Heart right ventricle (tissue), 16 donors: Measurements from ENCODE around the gene PHF1. TPM values are rescaled to one million over a fixed set of nuclear protein-coding genes. Genes with fewer than 3 reads are reported as not detected.

Experiments used
- ATAC-seq, 8 donors: fragments of 200-7000 bp; cut with Tn5 transposase; one replicate each; pipeline ENCODE4 v1.9.1; 2020; ENCODE audit warnings: mild to moderate bottlenecking in 8 of 8, moderate library complexity in 8 of 8, moderate number of reproducible peaks in 1 of 8
- DNase-seq, 2 donors: peaks; one replicate each; pipeline ENCODE4 v3.0.0-alpha.2; 2020
- H3K27ac ChIP-seq, 10 donors: fragments of 200-600 bp; sonication (generic) in 2 of 10; one replicate each; pipeline versions ENCODE4 v1.5.0 to v1.8.0; 2020 to 2022; ENCODE audit warnings: mild to moderate bottlenecking in 3 of 10
- H3K27me3 ChIP-seq, 7 donors: fragments of 200-600 bp; one replicate each; pipeline ENCODE4 v1.8.0; 2021 to 2022; ENCODE audit warnings: mild to moderate bottlenecking in 2 of 7
- H3K36me3 ChIP-seq, 9 donors: fragments of 200-600 bp; sonication (generic) in 1 of 9; one replicate each; pipeline versions ENCODE4 v1.5.0 to v1.8.0; 2020 to 2022; ENCODE audit warnings: mild to moderate bottlenecking in 2 of 9
- H3K4me1 ChIP-seq, 9 donors: fragments of 200-600 bp; sonication (generic) in 1 of 9; one replicate each; pipeline versions ENCODE4 v1.5.0 to v1.8.0; 2020 to 2022; ENCODE audit warnings: mild to moderate bottlenecking in 4 of 9
- H3K4me3 ChIP-seq, 10 donors: fragments of 200-600 bp; sonication (generic) in 2 of 10; one replicate each; pipeline versions ENCODE4 v1.5.0 to v1.8.0; 2020 to 2022; ENCODE audit warnings: mild to moderate bottlenecking in 7 of 10, moderate library complexity in 2 of 10
- H3K9me3 ChIP-seq, 11 donors: fragments of 200-600 bp in 10 of 11; sonication (generic) in 2 of 11; one replicate each; pipeline versions ENCODE4 v1.5.0 to v1.8.0; 2013 to 2022; ENCODE audit warnings: mild to moderate bottlenecking in 2 of 11, control low read depth in 1 of 11, moderate library complexity in 1 of 11
- WGBS, 2 donors: extraction: QIAGEN DNeasy Blood & Tissue Kit; methylation state at CpG; one replicate each; pipeline ENCODE4 v1.1.7; 2013; ENCODE audit warnings: inconsistent platforms in 1 of 2; 5-methylcytosine and 5-hydroxymethylcytosine counted together
- intact Hi-C, 10 donors: fragments of 100-400 bp; cut with DNase I; formaldehyde crosslinking; loops; one replicate each; pipeline versions ENCODE4 v1.11.1 to v1.14.2; 2022
- polyA plus RNA-seq, 2 donors: library from polyadenylated mRNA; stranded (reverse); fragments of 200-250 nt; gene quantifications; one replicate each; pipeline ENCODE4 v1.2.3, GENCODE V29; 2013
- total RNA-seq, 10 donors: library from RNA; stranded (reverse); fragmentation: NEBNext Ultra II Directional in 3 of 10; extraction: Animal tissue kit (Norgen Biotek cat#: 25700) in 3 of 10; gene quantifications; one replicate each; pipeline versions ENCODE4 v1.2.1 to v1.2.4, GENCODE V29; 2021 to 2023
- TF ChIP-seq, protein P1 (sequence below), 9 donors: fragments of 200-600 bp; sonication (generic) in 2 of 9; IDR thresholded peaks; one replicate each; pipeline versions ENCODE4 v1.5.0 to v1.8.0; 2021 to 2022; ENCODE audit warnings: antibody characterized with exemption in 9 of 9, mild to moderate bottlenecking in 5 of 9, moderate library complexity in 1 of 9
- donor health status: Arrhythmogenic right ventricular cardiomyopathy.
- donor health status: ischemic (EF 13 %, LVEDD 7.1; RV severe dilation, severe dysfunction).
- donor health status: healthy with polysubstance abuse.
- donor health status: DM: no; HTN: yes; CAD: no.
- donor health status: DM: no; HTN: no; CAD: no.
- donor health status: ischemic (EF 25% LVEDD 6.9; RV normal size, moderate dysfunction).
- donor health status: ischemic (EF 25% LVEDD 5.7; RV mildly dilated, moderate dysfunction).
- donor health status: healthy.
- donor health status: DM: yes; HTN: yes; CAD: no.
- donor health status: Ischemic cardiomyopathy.
- donor health status: ischemic (EF 35%, LVEDD 5.7; RV mildly dilated, moderate dysfunction).
- donor health status: nonischemic (EF 11% LVEDD 7.7; RV severe dilation, severe dysfunction).
- donor health status: DM: yes; HTN: yes; CAD: no.
- donor health status: PGD.
- donor health status: ischemic (EF 29% LVEDD 5.4; RV normal size, mild dysfunction).
- donor health status: nonischemic (EF 23%, LVEDD 6.1; RV moderate dilation, normal function).

PHF1 gene
- total and polyA plus RNA-seq, 12 donors: 36.2 to 125 (median 51.0) TPM

GRCh38 chr6:33439956-33440648, 29.3 kb downstream of the PHF1 start:
- no peaks in the 10 kb centered on the region for H3K27me3 ChIP-seq
- H3K36me3 ChIP-seq: peaks cover 0 to 89% (median 15%) of the 10 kb centered on the region in 9 donors
- H3K4me1 ChIP-seq: peaks cover 0 to 9% (median 0%) of the 10 kb centered on the region in 9 donors
- no peak overlapping the region for H3K4me3 ChIP-seq
- ATAC-seq (no peak), DNase-seq (no peak)
- TF ChIP-seq, protein P1, sequence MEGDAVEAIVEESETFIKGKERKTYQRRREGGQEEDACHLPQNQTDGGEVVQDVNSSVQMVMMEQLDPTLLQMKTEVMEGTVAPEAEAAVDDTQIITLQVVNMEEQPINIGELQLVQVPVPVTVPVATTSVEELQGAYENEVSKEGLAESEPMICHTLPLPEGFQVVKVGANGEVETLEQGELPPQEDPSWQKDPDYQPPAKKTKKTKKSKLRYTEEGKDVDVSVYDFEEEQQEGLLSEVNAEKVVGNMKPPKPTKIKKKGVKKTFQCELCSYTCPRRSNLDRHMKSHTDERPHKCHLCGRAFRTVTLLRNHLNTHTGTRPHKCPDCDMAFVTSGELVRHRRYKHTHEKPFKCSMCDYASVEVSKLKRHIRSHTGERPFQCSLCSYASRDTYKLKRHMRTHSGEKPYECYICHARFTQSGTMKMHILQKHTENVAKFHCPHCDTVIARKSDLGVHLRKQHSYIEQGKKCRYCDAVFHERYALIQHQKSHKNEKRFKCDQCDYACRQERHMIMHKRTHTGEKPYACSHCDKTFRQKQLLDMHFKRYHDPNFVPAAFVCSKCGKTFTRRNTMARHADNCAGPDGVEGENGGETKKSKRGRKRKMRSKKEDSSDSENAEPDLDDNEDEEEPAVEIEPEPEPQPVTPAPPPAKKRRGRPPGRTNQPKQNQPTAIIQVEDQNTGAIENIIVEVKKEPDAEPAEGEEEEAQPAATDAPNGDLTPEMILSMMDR (IDR thresholded peaks at IDR 0.05): no peak
- intact Hi-C loops: loop anchor here in 1 of 10 donors (10.0 kb wide), 1 partner anchor 255 kb away; no protein-coding TSS in a partner anchor
- no peak overlapping the region for H3K27ac ChIP-seq
- no peaks in the 10 kb centered on the region for H3K9me3 ChIP-seq
- WGBS, 2 donors: 75 to 80% methylated on average over 9 of the region's 9 CpGs

- Histone ChIP-seq H3K36me3 (peaks cover 0 to 89% (median 15%) of the 10 kb centered on the region in 9 donors), H3K9me3 (no peaks in the 10 kb centered on the region)
These were observed 30.0 kb downstream of the PHF1 start for GRCh38 chr6:33440649-33441309.

GRCh38 chr6:33441457-33441856, 30.6 kb downstream of the PHF1 start:
- TF ChIP-seq, protein P1 (IDR thresholded peaks at IDR 0.05): no peak
- DNase-seq: no peak
- Histone ChIP-seq H3K9me3 (no peaks in the 10 kb centered on the region), H3K4me3 (no peak overlapping the region), H3K4me1 (peaks cover 0 to 20% (median 0%) of the 10 kb centered on the region in 9 donors), H3K36me3 (peaks cover 0 to 89% (median 9%) of the 10 kb centered on the region in 9 donors), H3K27me3 (no peaks in the 10 kb centered on the region), H3K27ac (no peak overlapping the region)
- intact Hi-C loops: no loop called here
- 95% methylated on average over 9 of the region's 9 CpGs for WGBS, 2 donors
- no peak for ATAC-seq

More at GRCh38 chr6:33440649-33441309, 30.0 kb downstream of the PHF1 start:
- DNase-seq: no peak
- Histone ChIP-seq H3K27ac (no peak overlapping the region), H3K4me1 (peaks cover 0 to 15% (median 0%) of the 10 kb centered on the region in 9 donors), H3K27me3 (no peaks in the 10 kb centered on the region), H3K4me3 (no peak overlapping the region)
- ATAC-seq: no peak
- 75 to 76% methylated on average over 19 of the region's 19 CpGs for WGBS, 2 donors
- TF ChIP-seq, protein P1 (IDR thresholded peaks at IDR 0.05): no peak
- intact Hi-C loops: no loop called here

GRCh38 chr6:33442283-33442682, 31.5 kb downstream of the PHF1 start:
- H3K4me3 ChIP-seq: no peak overlapping the region
- intact Hi-C loops: no loop called here
- H3K27ac ChIP-seq: no peak overlapping the region
- TF ChIP-seq, protein P1 (IDR thresholded peaks at IDR 0.05): no peak
- DNase-seq (no peak), ATAC-seq (no peak)
- no peaks in the 10 kb centered on the region for H3K27me3 ChIP-seq
- peaks cover 0 to 89% (median 6%) of the 10 kb centered on the region in 9 donors for H3K36me3 ChIP-seq
- no peaks in the 10 kb centered on the region for H3K9me3 ChIP-seq
- WGBS, 2 donors: 91 to 95% methylated on average over 8 of the region's 8 CpGs
- H3K4me1 ChIP-seq: peaks cover 0 to 20% (median 0%) of the 10 kb centered on the region in 9 donors
